ENCODE data around the gene RP2.

Gene RP2

DNA sequence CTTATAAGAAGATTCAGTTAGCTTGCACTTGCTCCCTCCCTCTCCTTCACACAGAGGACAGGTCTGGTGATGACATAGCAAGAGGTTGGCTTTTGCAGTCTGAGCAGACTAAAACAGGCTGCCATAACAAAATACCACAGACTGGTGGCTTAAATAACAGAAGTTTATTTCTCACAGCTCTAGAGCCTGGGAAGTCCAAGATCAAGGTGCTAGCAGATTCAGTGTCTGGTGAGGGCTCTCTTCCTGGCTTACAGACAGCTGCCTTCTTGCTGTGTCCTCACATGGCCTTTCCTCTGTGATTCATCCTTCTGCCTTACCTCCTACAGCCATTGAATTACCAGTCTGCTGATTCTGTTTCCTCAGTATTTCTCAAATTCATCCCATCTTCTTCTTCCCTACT, 13.1 kb downstream of the RP2 start:
- no peak overlapping the region for H3K27ac ChIP-seq (ENCODE audit: low read depth, low read length)
- H3K36me3 ChIP-seq (ENCODE audit: insufficient read depth, low read length), result no peaks in the 10 kb centered on the region
- H3K9me3 ChIP-seq (ENCODE audit: low read length), result no peaks in the 10 kb centered on the region
- no peak overlapping the region for H3K9ac ChIP-seq (ENCODE audit: low read length)
- no peak overlapping the region for H3K4me3 ChIP-seq (ENCODE audit: low read depth in 1 of 2, low read length in 2 of 2)
- H3K27me3 ChIP-seq (ENCODE audit: control insufficient read depth in 1 of 2, insufficient read depth in 2 of 2, low read length in 2 of 2), result no peaks in the 10 kb centered on the region
- no peaks in the 10 kb centered on the region for H3K4me1 ChIP-seq (ENCODE audit: insufficient read depth, low read length)

DNA sequence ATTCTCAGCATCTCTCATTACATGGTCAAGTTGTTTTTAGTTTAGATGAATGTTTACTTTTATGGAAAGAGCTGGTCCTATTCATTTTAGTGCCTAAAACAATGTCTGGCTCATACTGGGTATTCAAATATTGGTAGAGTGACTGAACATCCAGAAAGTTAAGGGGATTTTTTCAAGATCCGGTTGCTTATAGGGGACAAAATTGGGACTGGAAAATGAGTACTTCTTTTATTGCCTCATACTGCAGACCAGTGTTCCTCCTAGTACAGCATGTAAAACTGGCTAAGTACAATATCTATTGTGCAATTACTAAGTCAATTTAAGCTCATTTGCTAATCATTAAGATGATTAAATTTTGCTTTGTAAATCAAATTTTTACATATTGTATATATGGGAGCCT, 13.9 kb downstream of the RP2 start:
- H3K4me1 ChIP-seq (ENCODE audit: insufficient read depth, low read length), result no peaks in the 10 kb centered on the region
- no peak overlapping the region for H3K4me3 ChIP-seq (ENCODE audit: low read depth in 1 of 2, low read length in 2 of 2)
- H3K27me3 ChIP-seq (ENCODE audit: control insufficient read depth in 1 of 2, insufficient read depth in 2 of 2, low read length in 2 of 2), result no peaks in the 10 kb centered on the region
- H3K27ac ChIP-seq (ENCODE audit: low read depth, low read length), result no peak overlapping the region
- no peaks in the 10 kb centered on the region for H3K36me3 ChIP-seq (ENCODE audit: insufficient read depth, low read length)
- H3K9me3 ChIP-seq (ENCODE audit: low read length), result no peaks in the 10 kb centered on the region
- H3K9ac ChIP-seq (ENCODE audit: low read length), result no peak overlapping the region

DNA sequence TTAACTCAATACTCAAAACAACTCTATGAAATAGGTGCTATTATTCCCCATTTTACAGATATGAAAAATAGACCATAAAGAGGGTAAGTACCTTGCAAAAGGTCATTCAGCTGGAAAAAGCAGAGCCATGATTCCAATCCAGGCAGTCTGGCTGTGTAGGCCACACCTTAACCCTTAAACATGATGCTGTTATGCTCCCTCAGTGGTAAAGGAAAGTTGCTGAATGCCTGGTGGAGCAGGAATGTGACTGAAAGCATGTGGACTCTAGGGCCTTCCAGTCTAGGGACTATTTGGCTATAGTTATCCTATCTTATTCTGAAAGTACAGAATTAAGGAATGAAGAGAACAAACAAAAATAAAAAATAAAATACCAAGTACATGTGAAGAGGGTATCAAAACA, 19.6 kb downstream of the RP2 start:
- H3K27me3 ChIP-seq (ENCODE audit: control insufficient read depth in 1 of 2, insufficient read depth in 2 of 2, low read length in 2 of 2), result no peaks in the 10 kb centered on the region
- H3K4me1 ChIP-seq (ENCODE audit: insufficient read depth, low read length), result no peaks in the 10 kb centered on the region
- H3K27ac ChIP-seq (ENCODE audit: low read depth, low read length), result no peak overlapping the region
- H3K9me3 ChIP-seq (ENCODE audit: low read length), result no peaks in the 10 kb centered on the region
- no peaks in the 10 kb centered on the region for H3K36me3 ChIP-seq (ENCODE audit: insufficient read depth, low read length)
- no peak overlapping the region for H3K9ac ChIP-seq (ENCODE audit: low read length)
- no peak overlapping the region for H3K4me3 ChIP-seq (ENCODE audit: low read depth in 1 of 2, low read length in 2 of 2)

DNA sequence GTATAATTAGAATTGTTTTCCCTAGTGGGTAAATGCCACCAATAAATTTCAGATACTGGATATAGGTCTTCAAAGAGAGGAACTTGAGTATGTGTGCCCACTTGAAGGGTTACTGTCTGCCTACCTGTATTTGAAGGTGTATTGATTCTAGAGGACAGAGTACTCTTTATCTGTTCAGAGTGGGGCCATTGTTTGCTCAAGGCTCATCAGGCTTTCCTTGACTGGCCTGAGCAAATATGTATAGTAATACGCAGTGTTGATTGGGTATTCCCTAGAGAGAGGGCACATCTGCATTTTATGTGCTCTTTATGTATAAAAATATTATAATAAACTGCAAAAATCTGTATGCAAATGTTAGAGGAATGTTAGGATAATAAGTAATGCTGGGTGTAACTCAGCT, 23.7 kb downstream of the RP2 start:
- no peak overlapping the region for H3K4me3 ChIP-seq (ENCODE audit: low read depth in 1 of 2, low read length in 2 of 2)
- H3K36me3 ChIP-seq (ENCODE audit: insufficient read depth, low read length), result no peaks in the 10 kb centered on the region
- no peaks in the 10 kb centered on the region for H3K27me3 ChIP-seq (ENCODE audit: control insufficient read depth in 1 of 2, insufficient read depth in 2 of 2, low read length in 2 of 2)
- no peaks in the 10 kb centered on the region for H3K4me1 ChIP-seq (ENCODE audit: insufficient read depth, low read length)
- H3K9ac ChIP-seq (ENCODE audit: low read length), result no peak overlapping the region
- H3K9me3 ChIP-seq (ENCODE audit: low read length), result no peaks in the 10 kb centered on the region
- H3K27ac ChIP-seq (ENCODE audit: low read depth, low read length), result no peak overlapping the region

DNA sequence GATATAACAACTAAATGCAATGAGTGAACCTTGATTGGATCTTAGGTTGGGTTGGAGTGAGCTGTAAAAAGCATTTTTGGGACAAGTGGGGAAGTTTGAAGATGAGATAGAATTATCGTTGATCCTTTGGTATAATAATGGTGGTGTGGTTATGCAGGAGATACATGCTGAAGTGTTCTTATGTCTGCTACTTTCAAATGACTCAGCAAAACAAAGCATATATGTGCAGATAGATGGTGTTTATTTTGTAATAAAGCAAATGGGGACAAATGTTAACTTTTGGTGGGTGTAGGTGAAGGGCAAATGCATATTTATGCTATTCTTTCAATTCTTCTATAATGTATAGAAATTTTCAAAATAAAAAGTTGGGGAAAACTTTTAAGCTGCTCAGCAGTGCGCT, 26.2 kb downstream of the RP2 start:
- H3K9ac ChIP-seq (ENCODE audit: low read length), result no peak overlapping the region
- H3K9me3 ChIP-seq (ENCODE audit: low read length), result no peaks in the 10 kb centered on the region
- H3K4me3 ChIP-seq (ENCODE audit: low read depth in 1 of 2, low read length in 2 of 2), result no peak overlapping the region
- H3K36me3 ChIP-seq (ENCODE audit: insufficient read depth, low read length), result no peaks in the 10 kb centered on the region
- no peak overlapping the region for H3K27ac ChIP-seq (ENCODE audit: low read depth, low read length)
- no peaks in the 10 kb centered on the region for H3K4me1 ChIP-seq (ENCODE audit: insufficient read depth, low read length)
- H3K27me3 ChIP-seq (ENCODE audit: control insufficient read depth in 1 of 2, insufficient read depth in 2 of 2, low read length in 2 of 2), result no peaks in the 10 kb centered on the region

DNA sequence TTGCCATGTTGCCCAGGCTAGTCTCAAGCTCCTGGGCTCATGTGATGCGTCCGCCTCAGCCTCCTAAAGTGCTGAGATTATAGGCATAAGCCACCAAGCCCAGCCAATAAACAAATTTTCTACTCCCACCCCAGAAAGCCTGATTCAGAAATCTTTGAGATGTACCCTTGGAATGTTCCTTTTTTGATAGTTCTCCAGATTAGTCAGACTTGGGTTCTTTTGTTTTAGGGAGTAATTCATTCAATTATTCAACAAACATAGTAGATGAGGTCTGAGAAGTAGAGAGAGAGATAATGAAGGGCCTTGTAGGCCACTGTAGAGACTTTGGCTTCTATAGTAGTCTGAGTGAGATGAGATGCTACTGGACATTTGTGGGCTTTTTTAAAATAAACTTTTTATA, 27.8 kb downstream of the RP2 start:
- Histone ChIP-seq H3K4me3 (ENCODE audit: low read depth in 1 of 2, low read length in 2 of 2) (no peak overlapping the region), H3K27me3 (ENCODE audit: control insufficient read depth in 1 of 2, insufficient read depth in 2 of 2, low read length in 2 of 2) (no peaks in the 10 kb centered on the region), H3K36me3 (ENCODE audit: insufficient read depth, low read length) (no peaks in the 10 kb centered on the region), H3K9me3 (ENCODE audit: low read length) (no peaks in the 10 kb centered on the region), H3K4me1 (ENCODE audit: insufficient read depth, low read length) (no peaks in the 10 kb centered on the region), H3K27ac (ENCODE audit: low read depth, low read length) (no peak overlapping the region), H3K9ac (ENCODE audit: low read length) (no peak overlapping the region)

DNA sequence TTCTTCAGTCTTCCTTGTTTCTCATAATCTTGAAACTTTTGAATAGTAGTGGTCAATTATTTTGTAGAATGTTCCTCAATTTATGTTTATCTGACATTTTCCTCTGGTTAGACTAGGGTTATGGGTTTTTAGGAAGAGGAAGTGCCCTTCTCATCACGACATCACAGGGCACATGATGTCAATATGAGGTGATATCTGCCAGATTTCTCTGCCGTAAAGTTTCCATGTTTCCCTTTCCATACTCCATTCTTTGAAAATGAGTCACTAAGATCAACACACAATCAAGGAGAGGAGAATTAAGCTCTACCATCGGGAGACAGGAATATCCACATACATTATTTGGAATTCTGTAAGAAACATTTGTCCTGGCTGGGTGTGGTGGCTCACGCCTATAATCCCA, 28.4 kb downstream of the RP2 start:
- Histone ChIP-seq H3K4me1 (ENCODE audit: insufficient read depth, low read length) (no peaks in the 10 kb centered on the region), H3K4me3 (ENCODE audit: low read depth in 1 of 2, low read length in 2 of 2) (no peak overlapping the region), H3K27me3 (ENCODE audit: control insufficient read depth in 1 of 2, insufficient read depth in 2 of 2, low read length in 2 of 2) (no peaks in the 10 kb centered on the region), H3K9me3 (ENCODE audit: low read length) (no peaks in the 10 kb centered on the region), H3K36me3 (ENCODE audit: insufficient read depth, low read length) (no peaks in the 10 kb centered on the region), H3K27ac (ENCODE audit: low read depth, low read length) (no peak overlapping the region), H3K9ac (ENCODE audit: low read length) (no peak overlapping the region)

DNA sequence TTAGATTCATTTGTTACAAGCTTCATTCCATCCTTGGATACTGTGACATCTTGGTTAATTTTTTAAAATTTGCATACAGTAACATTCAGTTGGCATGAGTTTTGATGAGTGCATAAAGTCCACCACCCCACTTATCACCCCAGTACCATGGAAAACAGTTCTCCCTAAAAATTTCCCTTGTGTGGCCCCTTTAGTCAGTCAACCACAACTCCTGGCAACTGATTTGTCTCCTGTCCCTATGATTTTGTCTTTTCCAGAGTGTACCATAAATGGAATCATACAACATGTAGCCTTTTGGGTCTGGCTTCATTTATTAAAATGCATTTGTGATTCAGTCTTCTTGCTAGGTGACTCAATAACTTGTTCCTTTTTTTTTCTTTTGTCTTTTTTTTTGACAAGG, 29.9 kb downstream of the RP2 start:
- H3K27me3 ChIP-seq (ENCODE audit: control insufficient read depth in 1 of 2, insufficient read depth in 2 of 2, low read length in 2 of 2), result no peaks in the 10 kb centered on the region
- H3K9ac ChIP-seq (ENCODE audit: low read length), result no peak overlapping the region
- H3K27ac ChIP-seq (ENCODE audit: low read depth, low read length), result no peak overlapping the region
- no peaks in the 10 kb centered on the region for H3K4me1 ChIP-seq (ENCODE audit: insufficient read depth, low read length)
- H3K9me3 ChIP-seq (ENCODE audit: low read length), result no peaks in the 10 kb centered on the region
- H3K36me3 ChIP-seq (ENCODE audit: insufficient read depth, low read length), result no peaks in the 10 kb centered on the region
- H3K4me3 ChIP-seq (ENCODE audit: low read depth in 1 of 2, low read length in 2 of 2), result no peak overlapping the region

DNA sequence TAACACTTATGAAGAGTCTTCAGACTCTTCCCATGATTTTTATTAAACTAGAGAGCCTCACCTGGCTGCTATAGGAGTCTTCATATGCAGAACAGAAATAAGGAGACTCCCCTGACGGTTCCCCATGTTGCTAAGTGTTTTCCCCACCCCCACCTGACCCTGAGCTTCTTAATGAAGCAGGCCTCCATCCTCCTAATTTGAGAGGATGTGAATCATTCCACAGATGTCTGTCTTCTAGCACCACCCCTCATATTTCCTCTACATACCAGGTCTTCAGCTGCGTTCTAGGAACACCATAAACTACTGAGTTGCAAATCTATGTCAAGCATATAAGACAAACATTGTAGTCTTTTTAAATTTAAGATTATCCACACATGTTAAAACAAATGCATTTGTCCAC, 36.9 kb downstream of the RP2 start:
- Histone ChIP-seq H3K9ac (ENCODE audit: low read length) (no peak overlapping the region), H3K9me3 (ENCODE audit: low read length) (no peaks in the 10 kb centered on the region), H3K4me1 (ENCODE audit: insufficient read depth, low read length) (no peaks in the 10 kb centered on the region), H3K27me3 (ENCODE audit: control insufficient read depth in 1 of 2, insufficient read depth in 2 of 2, low read length in 2 of 2) (peaks cover 0 to 3% of the 10 kb centered on the region in 2 donors), H3K36me3 (ENCODE audit: insufficient read depth, low read length) (no peaks in the 10 kb centered on the region), H3K27ac (ENCODE audit: low read depth, low read length) (no peak overlapping the region), H3K4me3 (ENCODE audit: low read depth in 1 of 2, low read length in 2 of 2) (no peak overlapping the region)

DNA sequence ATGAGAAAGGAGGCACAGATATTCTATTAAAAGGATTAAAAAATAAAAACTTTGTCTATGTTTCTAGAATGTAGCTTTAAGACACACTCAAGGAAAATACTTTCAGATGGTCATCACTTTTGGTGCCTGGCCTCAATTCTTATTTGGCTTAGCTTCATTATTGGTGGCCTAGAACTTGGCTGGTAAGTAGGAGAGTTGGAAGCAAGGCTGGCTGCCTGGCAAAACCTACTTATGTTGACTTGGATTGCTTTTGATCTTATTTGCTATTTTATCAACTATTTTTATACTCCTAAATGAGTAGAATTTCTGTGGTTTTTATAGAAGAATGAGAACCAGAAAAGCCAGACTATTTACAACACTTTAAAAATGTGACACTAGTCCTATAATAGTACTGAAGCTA, 40.1 kb downstream of the RP2 start:
- no peaks in the 10 kb centered on the region for H3K9me3 ChIP-seq (ENCODE audit: low read length)
- no peak overlapping the region for H3K27ac ChIP-seq (ENCODE audit: low read depth, low read length)
- no peaks in the 10 kb centered on the region for H3K36me3 ChIP-seq (ENCODE audit: insufficient read depth, low read length)
- H3K4me1 ChIP-seq (ENCODE audit: insufficient read depth, low read length), result no peaks in the 10 kb centered on the region
- no peak overlapping the region for H3K4me3 ChIP-seq (ENCODE audit: low read depth in 1 of 2, low read length in 2 of 2)
- H3K9ac ChIP-seq (ENCODE audit: low read length), result no peak overlapping the region
- H3K27me3 ChIP-seq (ENCODE audit: control insufficient read depth in 1 of 2, insufficient read depth in 2 of 2, low read length in 2 of 2), result peaks cover 0 to 3% of the 10 kb centered on the region in 2 donors

DNA sequence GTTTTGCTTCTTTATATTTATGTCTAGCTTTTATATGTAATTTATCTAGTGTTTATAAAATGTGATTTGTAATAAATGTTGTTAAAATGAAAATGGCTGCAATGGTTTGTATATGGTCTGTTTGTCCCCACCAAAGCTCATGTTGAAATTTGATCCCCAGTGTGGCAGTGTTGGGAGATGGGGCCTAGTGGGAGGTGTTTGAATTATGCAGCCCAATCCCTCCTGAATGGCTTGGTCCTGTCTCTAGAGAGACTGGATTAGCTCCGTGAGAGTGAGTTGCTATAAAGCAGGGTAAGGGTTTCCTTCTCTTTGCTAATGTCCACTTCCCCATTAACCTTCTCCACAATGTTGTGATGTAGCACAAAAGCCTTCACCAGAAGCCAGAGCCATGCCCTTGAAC, 45.4 kb downstream of the RP2 start:
- Histone ChIP-seq H3K4me1 (ENCODE audit: insufficient read depth, low read length) (no peaks in the 10 kb centered on the region), H3K9me3 (ENCODE audit: low read length) (no peaks in the 10 kb centered on the region), H3K27ac (ENCODE audit: low read depth, low read length) (no peak overlapping the region), H3K4me3 (ENCODE audit: low read depth in 1 of 2, low read length in 2 of 2) (no peak overlapping the region), H3K27me3 (ENCODE audit: control insufficient read depth in 1 of 2, insufficient read depth in 2 of 2, low read length in 2 of 2) (no peaks in the 10 kb centered on the region), H3K9ac (ENCODE audit: low read length) (no peak overlapping the region), H3K36me3 (ENCODE audit: insufficient read depth, low read length) (no peaks in the 10 kb centered on the region)

DNA sequence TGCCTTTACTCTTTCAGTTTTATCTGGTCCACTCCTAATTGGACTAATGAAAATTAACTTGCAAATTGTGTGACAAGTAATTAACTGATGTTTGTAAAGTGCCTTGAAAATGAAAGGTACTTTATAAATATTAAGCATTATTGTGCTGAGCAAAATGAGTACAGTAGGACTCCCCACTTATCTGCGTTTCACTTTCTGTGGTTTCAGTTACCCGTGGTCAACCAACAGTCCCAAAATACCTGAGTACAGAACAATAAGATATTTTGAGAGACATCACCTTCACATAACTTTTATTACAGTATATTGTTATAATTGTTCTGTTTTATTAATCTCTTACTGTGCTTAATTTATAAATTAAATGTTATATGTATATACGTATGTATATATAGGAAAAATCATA, 48.0 kb downstream of the RP2 start:
- Histone ChIP-seq H3K27me3 (ENCODE audit: control insufficient read depth in 1 of 2, insufficient read depth in 2 of 2, low read length in 2 of 2) (peaks cover 0 to 5% of the 10 kb centered on the region in 2 donors), H3K9ac (ENCODE audit: low read length) (no peak overlapping the region), H3K4me1 (ENCODE audit: insufficient read depth, low read length) (no peaks in the 10 kb centered on the region), H3K9me3 (ENCODE audit: low read length) (no peaks in the 10 kb centered on the region), H3K36me3 (ENCODE audit: insufficient read depth, low read length) (no peaks in the 10 kb centered on the region), H3K27ac (ENCODE audit: low read depth, low read length) (no peak overlapping the region), H3K4me3 (ENCODE audit: low read depth in 1 of 2, low read length in 2 of 2) (no peak overlapping the region)

Data from muscle layer of colon (tissue), 2 donors.